Smooth muscle cell (in vitro differentiated cells): ENCODE results near the gene CFAP300. TPM values are rescaled to one million over a fixed set of nuclear protein-coding genes. Genes with fewer than 3 reads are reported as not detected.

ENCODE experiments used
- DNase-seq: peaks from one replicate; lab custom pipeline; 2025; ENCODE audit not compliant: unreplicated experiment; lab: John Stamatoyannopoulos, UW
- H2AFZ ChIP-seq: fragments of 200-600 bp; sonication (generic); 2 replicates; pipeline ENCODE4 v1.6.0; 2016; ENCODE audit warnings: antibody characterized with exemption, low read depth, mild to moderate bottlenecking
- H3F3A ChIP-seq: fragments of 200-600 bp; sonication (generic); 2 replicates; pipeline ENCODE4 v1.6.0; 2017; ENCODE audit warnings: antibody characterized with exemption, low read depth
- H3K27ac ChIP-seq: fragments of 200-600 bp; sonication (generic); 2 replicates; pipeline ENCODE4 v1.5.1; 2016; ENCODE audit warnings: low read depth, mild to moderate bottlenecking
- H3K27me3 ChIP-seq: fragments of 200-600 bp; sonication (generic); 2 replicates; pipeline ENCODE4 v1.6.1; 2016; ENCODE audit warnings: low read depth, mild to moderate bottlenecking
- H3K36me3 ChIP-seq: fragments of 200-600 bp; sonication (generic); 2 replicates; pipeline ENCODE4 v1.5.1; 2016; ENCODE audit warnings: low read depth
- H3K4me1 ChIP-seq: fragments of 200-600 bp; sonication (generic); 2 replicates; pipeline ENCODE4 v1.5.1; 2016; ENCODE audit warnings: low read depth
- H3K4me2 ChIP-seq: fragments of 200-600 bp; sonication (generic); 2 replicates; pipeline ENCODE4 v1.6.0; 2016; ENCODE audit warnings: mild to moderate bottlenecking
- H3K4me3 ChIP-seq: fragments of 200-600 bp; sonication (generic); 2 replicates; pipeline ENCODE4 v1.5.1; 2016; ENCODE audit warnings: mild to moderate bottlenecking
- H3K79me2 ChIP-seq: fragments of 200-600 bp; sonication (generic); 2 replicates; pipeline ENCODE4 v1.6.0; 2016; ENCODE audit warnings: low read depth, mild to moderate bottlenecking
- H3K9ac ChIP-seq: fragments of 200-600 bp; sonication (generic); 2 replicates; pipeline ENCODE4 v1.6.0; 2016; ENCODE audit warnings: low read depth
- H3K9me3 ChIP-seq: fragments of 200-600 bp; sonication (generic); replicated peaks from 2 replicates; pipeline ENCODE4 v1.5.1; 2016; ENCODE audit warnings: low read depth
- H4K20me1 ChIP-seq: fragments of 200-600 bp; sonication (generic); 2 replicates; pipeline ENCODE4 v1.6.0; 2016; ENCODE audit warnings: low read depth
- CTCF ChIP-seq: fragments of 200-600 bp; sonication (generic); IDR thresholded peaks from 2 replicates; pipeline ENCODE4 v1.5.1; 2017; ENCODE audit warnings: borderline replicate concordance, mild to moderate bottlenecking, antibody characterized with exemption; ENCODE audit not compliant: insufficient read depth, poor library complexity, severe bottlenecking
- WGBS: methylation state at CpG from one replicate; pipeline ENCODE4 v1.1.7; 2016; ENCODE audit warnings: low lambda C conversion rate; 5-methylcytosine and 5-hydroxymethylcytosine counted together
- polyA plus RNA-seq: library from polyadenylated mRNA; unstranded; fragments of >200 nt; fragmentation: Nextera tagmentation; extraction: Ambion mirVana; gene quantifications from 2 replicates; pipeline ENCODE4 v1.2.1, GENCODE V29; 2016
- total RNA-seq: library from RNA; depleted of rRNA; stranded (reverse); fragments of >200 nt; gene quantifications from 2 replicates; pipeline ENCODE4 v1.2.3, GENCODE V29; 2014

CFAP300 gene
- total RNA-seq (6.6 and 18.2 TPM in 2 replicates), polyA plus RNA-seq (4.0 and 5.6 TPM in 2 replicates)

DNA sequence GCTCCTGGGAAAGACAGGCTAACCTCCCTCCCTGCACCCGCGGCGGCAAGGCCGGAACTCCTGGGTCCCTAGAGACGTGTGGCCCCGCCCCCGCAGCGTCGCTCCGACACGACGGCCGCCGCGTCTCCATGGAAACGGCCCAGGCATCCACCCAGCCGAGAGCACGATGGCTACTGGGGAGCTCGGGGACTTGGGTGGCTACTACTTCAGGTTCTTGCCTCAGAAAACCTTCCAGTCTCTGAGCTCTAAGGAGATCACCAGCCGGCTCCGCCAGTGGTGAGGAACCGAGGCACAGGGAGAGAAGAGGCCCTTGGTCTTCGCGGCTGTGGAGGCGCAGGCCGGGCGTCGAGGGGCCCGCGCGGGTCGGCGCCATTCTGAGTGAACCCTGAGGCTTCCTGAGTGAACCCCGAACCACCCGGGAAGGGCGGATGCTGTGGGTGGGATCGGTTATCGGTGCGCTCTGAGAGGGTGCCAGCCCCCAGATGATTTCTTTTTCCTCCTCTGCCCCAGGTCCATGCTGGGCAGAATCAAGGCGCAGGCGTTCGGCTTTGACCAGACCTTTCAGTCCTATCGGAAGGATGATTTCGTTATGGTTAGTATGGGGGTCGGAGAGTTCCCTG is at the start of gene CFAP300:
Gene CFAP300 (plus strand): TSS at position 133 of the 620 bp plus-strand sequence. CDS start 34 bp downstream, at position 167.
- H3K27me3 ChIP-seq, result no peaks in the 10 kb centered on the region
- H3K27ac ChIP-seq, result peak within 1 kb of the TSS; percentile 74
- WGBS, result 12% methylated on average over 45 of the region's 45 CpGs
- peak within 1 kb of the TSS; percentile 94 for H2AFZ ChIP-seq
- peak within 1 kb of the TSS; percentile 86 for H3K4me2 ChIP-seq
- no peaks in the 10 kb centered on the region for H3F3A ChIP-seq
- H3K4me3 ChIP-seq, result peak within 1 kb of the TSS; percentile 54
- H3K4me1 ChIP-seq, result no peaks in the 10 kb centered on the region
- peak; percentile 33 for DNase-seq
- no peaks in the 10 kb centered on the region for H3K9me3 ChIP-seq
- H4K20me1 ChIP-seq, result no peaks in the 10 kb centered on the region
- no peak for TF ChIP-seq CTCF
- peak within 1 kb of the TSS; percentile 84 for H3K9ac ChIP-seq
- no peaks in the 10 kb centered on the region for H3K79me2 ChIP-seq
- no peaks in the 10 kb centered on the region for H3K36me3 ChIP-seq

- DNase-seq, result no peak
- no peak overlapping the region for H3K27ac ChIP-seq
- H2AFZ ChIP-seq, result no peak overlapping the region
- no peaks in the 10 kb centered on the region for H3K9me3 ChIP-seq
- H3K4me3 ChIP-seq, result no peak overlapping the region
- H3K27me3 ChIP-seq, result no peaks in the 10 kb centered on the region
- no peaks in the 10 kb centered on the region for H3K79me2 ChIP-seq
- no peaks in the 10 kb centered on the region for H3K4me1 ChIP-seq
- H3K9ac ChIP-seq, result no peak overlapping the region
- no peaks in the 10 kb centered on the region for H3F3A ChIP-seq
- TF ChIP-seq CTCF, result no peak
- no peaks in the 10 kb centered on the region for H3K36me3 ChIP-seq
- H3K4me2 ChIP-seq, result no peak overlapping the region
- 97% methylated on average over 3 of the region's 3 CpGs for WGBS
- no peaks in the 10 kb centered on the region for H4K20me1 ChIP-seq
Measured at GRCh38 chr11:102001657-102002338, 45.4 kb upstream of the CFAP300 start.

- no peak for TF ChIP-seq CTCF
- H3K27ac ChIP-seq, result no peak overlapping the region
- DNase-seq, result no peak
- H3F3A ChIP-seq, result no peaks in the 10 kb centered on the region
- no peaks in the 10 kb centered on the region for H3K36me3 ChIP-seq
- no peaks in the 10 kb centered on the region for H3K27me3 ChIP-seq
- no peaks in the 10 kb centered on the region for H4K20me1 ChIP-seq
- no peak overlapping the region for H2AFZ ChIP-seq
- H3K9ac ChIP-seq, result no peak overlapping the region
- H3K4me3 ChIP-seq, result no peak overlapping the region
- no peaks in the 10 kb centered on the region for H3K4me1 ChIP-seq
- H3K9me3 ChIP-seq, result no peaks in the 10 kb centered on the region
- no peak overlapping the region for H3K4me2 ChIP-seq
- no peaks in the 10 kb centered on the region for H3K79me2 ChIP-seq
Measured at GRCh38 chr11:102004220-102004619, 43.0 kb upstream of the CFAP300 start.
